ENCODE measurements around the gene DPP9. TPM values are rescaled to one million over a fixed set of nuclear protein-coding genes. Genes with fewer than 3 reads are reported as not detected.
"Not testable (repeated sequence)": the region's sequence is repeated elsewhere in the genome, so short reads cannot be mapped to it uniquely, and the experiment has no call there.

The DPP9 gene
- total and polyA plus RNA-seq, 4 experiments from 2014 or later = 10.7 to 93.9 (median 59.3) TPM

GRCh38 chr19:4686700-4687099, 36.9 kb downstream of the DPP9 start:
- ChIA-PET POLR2A (ENCODE audit: partially characterized antibody) (no interaction called here), CTCF (ENCODE audit: partially characterized antibody) (no interaction called here)
- Mint-ChIP-seq H3K36me3 (peaks cover 17 to 48% of the 10 kb centered on the region in 2 donors), H3K9me3 (no peaks in the 10 kb centered on the region), H3K27me3 (no peaks in the 10 kb centered on the region), H3K4me1 (no peaks in the 10 kb centered on the region), H3K27ac (no peak overlapping the region), H3K4me3 (no peak overlapping the region)
- Histone ChIP-seq H3K27me3 (ENCODE audit: insufficient read depth, low read length) (no peaks in the 10 kb centered on the region), H3K4me3 (ENCODE audit: low read length in 2 of 2) (no peak overlapping the region), H3K27ac (ENCODE audit: low read depth, low read length) (no peak overlapping the region), H3K4me1 (ENCODE audit: insufficient read depth, low read length) (no peaks in the 10 kb centered on the region), H3K9me3 (ENCODE audit: control insufficient read depth in 1 of 2, low read length in 2 of 2) (no peaks in the 10 kb centered on the region), H3K36me3 (ENCODE audit: insufficient read depth, low read length) (peaks cover 40% of the 10 kb centered on the region)
- no peak for DNase-seq
- intact Hi-C loops (cut with micrococcal nuclease) = no loop called here

GRCh38 chr19:4684312-4685095, 39.1 kb downstream of the DPP9 start:
- CTCF ChIA-PET (ENCODE audit: partially characterized antibody) = no interaction called here
- H3K9me3 ChIP-seq (ENCODE audit: control insufficient read depth in 1 of 2, low read length in 2 of 2) = no peaks in the 10 kb centered on the region
- no peak overlapping the region for H3K4me3 Mint-ChIP-seq
- POLR2A ChIA-PET (ENCODE audit: partially characterized antibody) = no interaction called here
- peak in 1 of 5 donors; percentile 13 for DNase-seq
- peak overlapping the region in 1 of 7 donors; percentile 47 for H3K27ac Mint-ChIP-seq
- H3K27me3 ChIP-seq (ENCODE audit: insufficient read depth, low read length) = no peaks in the 10 kb centered on the region
- no peaks in the 10 kb centered on the region for H3K27me3 Mint-ChIP-seq
- intact Hi-C loops (cut with micrococcal nuclease) = no loop called here
- H3K27ac ChIP-seq (ENCODE audit: low read depth, low read length) = no peak overlapping the region
- no peak overlapping the region for H3K4me3 ChIP-seq (ENCODE audit: low read length in 2 of 2)
- no peaks in the 10 kb centered on the region for H3K4me1 Mint-ChIP-seq
- H3K36me3 Mint-ChIP-seq = peaks cover 11 to 39% of the 10 kb centered on the region in 2 donors
- H3K4me1 ChIP-seq (ENCODE audit: insufficient read depth, low read length) = no peaks in the 10 kb centered on the region
- peaks cover 32% of the 10 kb centered on the region for H3K36me3 ChIP-seq (ENCODE audit: insufficient read depth, low read length)
- H3K9me3 Mint-ChIP-seq = no peaks in the 10 kb centered on the region

- intact Hi-C loops (cut with micrococcal nuclease) = no loop called here
Measured at GRCh38 chr19:4682417-4683200, 41.0 kb downstream of the DPP9 start.

GRCh38 chr19:4680021-4680420, 43.6 kb downstream of the DPP9 start:
- H3K4me3 Mint-ChIP-seq; H3K27me3 ChIP-seq (ENCODE audit: insufficient read depth, low read length); H3K27me3 Mint-ChIP-seq; H3K27ac Mint-ChIP-seq; H3K4me1 Mint-ChIP-seq; H3K9me3 ChIP-seq (ENCODE audit: control insufficient read depth in 1 of 2, low read length in 2 of 2); H3K4me1 ChIP-seq (ENCODE audit: insufficient read depth, low read length); POLR2A ChIA-PET (ENCODE audit: partially characterized antibody); H3K27ac ChIP-seq (ENCODE audit: low read depth, low read length); H3K4me3 ChIP-seq (ENCODE audit: low read length in 2 of 2); H3K9me3 Mint-ChIP-seq; intact Hi-C loops (cut with micrococcal nuclease): not testable (repeated sequence)
- DNase-seq = peak in 1 of 5 donors; percentile 16
- peaks cover 8 to 28% of the 10 kb centered on the region in 2 donors for H3K36me3 Mint-ChIP-seq
- peaks cover 28% of the 10 kb centered on the region for H3K36me3 ChIP-seq (ENCODE audit: insufficient read depth, low read length)
- CTCF ChIA-PET (ENCODE audit: partially characterized antibody) = interaction anchor here (0.7 to 2.5 kb wide), 3 partner anchors 42 to 46 kb away, joined by 3 to 7 read pairs (median 3); no protein-coding TSS in a partner anchor

More at GRCh38 chr19:4682417-4683200, 41.0 kb downstream of the DPP9 start:
- no peaks in the 10 kb centered on the region for H3K27me3 ChIP-seq (ENCODE audit: insufficient read depth, low read length)
- peak in 1 of 5 donors; percentile 7 for DNase-seq
- Mint-ChIP-seq H3K9me3 (no peaks in the 10 kb centered on the region), H3K27me3 (no peaks in the 10 kb centered on the region), H3K27ac (peak overlapping the region in 1 of 7 donors; percentile 78), H3K4me3 (no peak overlapping the region), H3K36me3 (peaks cover 11 to 34% of the 10 kb centered on the region in 2 donors), H3K4me1 (no peaks in the 10 kb centered on the region)
- H3K4me3 ChIP-seq (ENCODE audit: low read length in 2 of 2) = no peak overlapping the region
- no peaks in the 10 kb centered on the region for H3K9me3 ChIP-seq (ENCODE audit: control insufficient read depth in 1 of 2, low read length in 2 of 2)
- H3K27ac ChIP-seq (ENCODE audit: low read depth, low read length) = no peak overlapping the region
- POLR2A ChIA-PET (ENCODE audit: partially characterized antibody) = no interaction called here
- H3K4me1 ChIP-seq (ENCODE audit: insufficient read depth, low read length) = no peaks in the 10 kb centered on the region
- H3K36me3 ChIP-seq (ENCODE audit: insufficient read depth, low read length) = peaks cover 30% of the 10 kb centered on the region
- CTCF ChIA-PET (ENCODE audit: partially characterized antibody) = no interaction called here

- Histone ChIP-seq H3K4me1 (ENCODE audit: insufficient read depth, low read length) (no peaks in the 10 kb centered on the region), H3K9me3 (ENCODE audit: control insufficient read depth in 1 of 2, low read length in 2 of 2) (no peaks in the 10 kb centered on the region), H3K27me3 (ENCODE audit: insufficient read depth, low read length) (no peaks in the 10 kb centered on the region), H3K27ac (ENCODE audit: low read depth, low read length) (no peak overlapping the region), H3K4me3 (ENCODE audit: low read length in 2 of 2) (no peak overlapping the region), H3K36me3 (ENCODE audit: insufficient read depth, low read length) (peaks cover 27% of the 10 kb centered on the region)
- ChIA-PET CTCF (ENCODE audit: partially characterized antibody) (interaction anchor here (2.5 kb wide), 1 partner anchor 45 kb away, joined by 7 read pairs; no protein-coding TSS in a partner anchor), POLR2A (ENCODE audit: partially characterized antibody) (interaction anchor here (0.5 kb wide), 1 partner anchor 70 kb away, joined by 5 read pairs; no protein-coding TSS in a partner anchor)
- Mint-ChIP-seq H3K27ac (peak overlapping the region in 1 of 7 donors; percentile 46), H3K27me3 (no peaks in the 10 kb centered on the region), H3K9me3 (no peaks in the 10 kb centered on the region), H3K36me3 (peaks cover 8 to 27% of the 10 kb centered on the region in 2 donors), H3K4me1 (no peaks in the 10 kb centered on the region), H3K4me3 (no peak overlapping the region)
- intact Hi-C loops (cut with micrococcal nuclease) = no loop called here
- DNase-seq = peak in 1 of 5 donors; percentile 31
Measured at GRCh38 chr19:4678881-4679790, 44.5 kb downstream of the DPP9 start.

GRCh38 chr19:4676955-4677731, 46.5 kb downstream of the DPP9 start:
- Mint-ChIP-seq H3K4me3 (no peak overlapping the region), H3K4me1 (no peaks in the 10 kb centered on the region), H3K36me3 (peaks cover 5 to 16% of the 10 kb centered on the region in 2 donors), H3K9me3 (no peaks in the 10 kb centered on the region), H3K27me3 (no peaks in the 10 kb centered on the region), H3K27ac (peak overlapping the region in 2 of 7 donors; percentile 48 to 57)
- H3K9me3 ChIP-seq (ENCODE audit: control insufficient read depth in 1 of 2, low read length in 2 of 2) = no peaks in the 10 kb centered on the region
- peaks cover 15% of the 10 kb centered on the region for H3K36me3 ChIP-seq (ENCODE audit: insufficient read depth, low read length)
- POLR2A ChIA-PET (ENCODE audit: partially characterized antibody) = no interaction called here
- no peak overlapping the region for H3K4me3 ChIP-seq (ENCODE audit: low read length in 2 of 2)
- intact Hi-C loops (cut with micrococcal nuclease) = no loop called here
- DNase-seq = peak in 1 of 5 donors; percentile 16
- H3K27me3 ChIP-seq (ENCODE audit: insufficient read depth, low read length) = no peaks in the 10 kb centered on the region
- no peak overlapping the region for H3K27ac ChIP-seq (ENCODE audit: low read depth, low read length)
- CTCF ChIA-PET (ENCODE audit: partially characterized antibody) = no interaction called here
- no peaks in the 10 kb centered on the region for H3K4me1 ChIP-seq (ENCODE audit: insufficient read depth, low read length)

All from CD4-positive, alpha-beta memory T cell (primary cell).